GM12873 (cell line): ENCODE measurements around the gene TMC4.

Experiments used
- CTCF ChIP-seq: IDR thresholded peaks from 2 replicates; pipeline ENCODE4 v1.5.1; 2012; ENCODE audit warnings: low read depth, mild to moderate bottlenecking, moderate library complexity, low read length, control low read depth; ENCODE audit not compliant: insufficient read depth; ENCODE audit errors: missing control alignments

TMC4 gene

GRCh38 chr19:54209058-54209810 is 36.3 kb upstream of the TMC4 start:
- no peak for TF ChIP-seq CTCF

- no peak for TF ChIP-seq CTCF
Observed at GRCh38 chr19:54208784-54209057, 35.8 kb upstream of the TMC4 start.

GRCh38 chr19:54207983-54208783 is 35.2 kb upstream of the TMC4 start:
- TF ChIP-seq CTCF, result no peak

GRCh38 chr19:54207676-54207982 is 34.7 kb upstream of the TMC4 start:
- TF ChIP-seq CTCF, result no peak

- no peak for TF ChIP-seq CTCF
Observed at GRCh38 chr19:54206831-54207177, 33.8 kb upstream of the TMC4 start.

GRCh38 chr19:54206030-54206830 is 33.3 kb upstream of the TMC4 start:
- no peak for TF ChIP-seq CTCF

GRCh38 chr19:54204767-54205468 is 32.0 kb upstream of the TMC4 start:
- TF ChIP-seq CTCF, result no peak
